GM19239 (cell line): ENCODE data around the gene RNLS.
"Not testable (repeated sequence)": the region's sequence is repeated elsewhere in the genome, so short reads cannot be mapped to it uniquely, and the experiment has no call there.

Experiments used
- DNase-seq: peaks from one replicate; pipeline ENCODE4 v3.0.0; 2011; ENCODE audit warnings: low spot score; ENCODE audit not compliant: insufficient read length
- FAIRE-seq: peaks from 2 replicates; lab custom pipeline; 2011; peaks lifted over from hg19 to GRCh38; lab: Jason Lieb, UNC

RNLS gene

GRCh38 chr10:88281592-88282347 is 301.3 kb downstream of the RNLS start:
- DNase-seq: no peak
- FAIRE-seq: peak; percentile 79

- DNase-seq (no peak), FAIRE-seq (peak; percentile 37)
Observed at GRCh38 chr10:88280518-88280917, 302.6 kb downstream of the RNLS start.

GRCh38 chr10:88278912-88279311 is 304.2 kb downstream of the RNLS start:
- DNase-seq (no peak), FAIRE-seq (peak; percentile 11)

- FAIRE-seq, DNase-seq: not testable (repeated sequence)
Observed at GRCh38 chr10:88276945-88277344, 306.2 kb downstream of the RNLS start.

- FAIRE-seq: peak; percentile 68
- DNase-seq: no peak
Observed at GRCh38 chr10:88274286-88274685, 308.8 kb downstream of the RNLS start.

GRCh38 chr10:88273567-88273966 is 309.6 kb downstream of the RNLS start:
- DNase-seq: no peak

GRCh38 chr10:88271761-88272543 is 311.2 kb downstream of the RNLS start:
- DNase-seq: no peak
- FAIRE-seq: peak; percentile 85

More at GRCh38 chr10:88273567-88273966, 309.6 kb downstream of the RNLS start:
- peak; percentile 68 for FAIRE-seq

GRCh38 chr10:88270871-88271713 is 312.0 kb downstream of the RNLS start:
- FAIRE-seq (peak; percentile 99), DNase-seq (peak; percentile 33)

GRCh38 chr10:88270061-88270808 is 312.9 kb downstream of the RNLS start:
- FAIRE-seq: no peak
- no peak for DNase-seq

GRCh38 chr10:88262591-88263234 is 320.4 kb downstream of the RNLS start:
- FAIRE-seq (peak; percentile 66), DNase-seq (no peak)

- FAIRE-seq: no peak
- DNase-seq: no peak
Observed at GRCh38 chr10:88261152-88261551, 322.0 kb downstream of the RNLS start.

GRCh38 chr10:88260329-88261051 is 322.6 kb downstream of the RNLS start:
- DNase-seq (no peak), FAIRE-seq (peak; percentile 78)

- FAIRE-seq: no peak
- DNase-seq: no peak
Observed at GRCh38 chr10:88259381-88259780, 323.7 kb downstream of the RNLS start.

GRCh38 chr10:88256886-88257285 is 326.2 kb downstream of the RNLS start:
- DNase-seq (no peak), FAIRE-seq (no peak)

GRCh38 chr10:88256013-88256680 is 327.0 kb downstream of the RNLS start:
- FAIRE-seq: no peak
- DNase-seq: no peak

GRCh38 chr10:88254091-88254490 is 329.0 kb downstream of the RNLS start:
- no peak for DNase-seq
- FAIRE-seq: peak; percentile 31

GRCh38 chr10:88253622-88254021 is 329.5 kb downstream of the RNLS start:
- DNase-seq (no peak), FAIRE-seq (no peak)

GRCh38 chr10:88253128-88253527 is 330.0 kb downstream of the RNLS start:
- no peak for DNase-seq
- no peak for FAIRE-seq
